RPMI8226 (cell line): ENCODE results near the gene GPATCH2L.

Source experiments
- DNase-seq: peaks from one replicate; pipeline ENCODE4 v3.0.0-alpha.2; 2015

GPATCH2L gene

GRCh38 chr14:76203086-76204001 is 51.6 kb downstream of the GPATCH2L start:
- no peak for DNase-seq

GRCh38 chr14:76204461-76205230 is 52.9 kb downstream of the GPATCH2L start:
- DNase-seq: no peak

GRCh38 chr14:76205708-76206107 is 54.0 kb downstream of the GPATCH2L start:
- DNase-seq: no peak

- no peak for DNase-seq
Observed at GRCh38 chr14:76208340-76208739, 56.6 kb downstream of the GPATCH2L start.

GRCh38 chr14:76212242-76212641 is 60.5 kb downstream of the GPATCH2L start:
- no peak for DNase-seq

GRCh38 chr14:76217179-76217578 is 65.5 kb downstream of the GPATCH2L start:
- no peak for DNase-seq

GRCh38 chr14:76218662-76219061 is 66.9 kb downstream of the GPATCH2L start:
- DNase-seq: no peak

- DNase-seq: no peak
Observed at GRCh38 chr14:76219873-76220272, 68.2 kb downstream of the GPATCH2L start.

GRCh38 chr14:76227450-76228050 is 75.8 kb downstream of the GPATCH2L start:
- DNase-seq: no peak

GRCh38 chr14:76228138-76228537 is 76.4 kb downstream of the GPATCH2L start:
- DNase-seq: no peak

- DNase-seq: no peak
Observed at GRCh38 chr14:76232800-76233199, 81.1 kb downstream of the GPATCH2L start.

GRCh38 chr14:76235628-76236027 is 83.9 kb downstream of the GPATCH2L start:
- DNase-seq: no peak

GRCh38 chr14:76236172-76237130 is 84.7 kb downstream of the GPATCH2L start:
- DNase-seq: no peak

GRCh38 chr14:76237349-76237990 is 85.7 kb downstream of the GPATCH2L start:
- DNase-seq: no peak

- no peak for DNase-seq
Observed at GRCh38 chr14:76245097-76245496, 93.4 kb downstream of the GPATCH2L start.

GRCh38 chr14:76250302-76250701 is 98.6 kb downstream of the GPATCH2L start:
- no peak for DNase-seq

GRCh38 chr14:76252471-76252870 is 100.7 kb downstream of the GPATCH2L start:
- DNase-seq: no peak

GRCh38 chr14:76253111-76253510 is 101.4 kb downstream of the GPATCH2L start:
- DNase-seq: no peak

GRCh38 chr14:76256545-76256944 is 104.8 kb downstream of the GPATCH2L start:
- no peak for DNase-seq

GRCh38 chr14:76257111-76257803 is 105.5 kb downstream of the GPATCH2L start:
- no peak for DNase-seq

- DNase-seq: no peak
Observed at GRCh38 chr14:76257842-76258397, 106.2 kb downstream of the GPATCH2L start.
